OCI-LY7 (cell line): Measurements from ENCODE around the gene LSMEM2. TPM values are rescaled to one million over a fixed set of nuclear protein-coding genes. Genes with fewer than 3 reads are reported as not detected.

Experiments used
- BruUV-seq: library from RNA; stranded (reverse); fragments of 400-500 nt; replicated peaks from 2 replicates; lab custom pipeline; 2021; lab: Mats Ljungman, UMichigan
- CTCF ChIA-PET: fragments of 300-600 bp; sonication (Branson Sonifier 250); formaldehyde crosslinking; loops from one replicate; lab custom pipeline; 2022; ENCODE audit warnings: antibody characterized with exemption; ENCODE audit not compliant: unreplicated experiment; lab: Charles Lee
- POLR2A ChIA-PET: fragments of 300-600 bp; sonication (Branson Sonifier 250); formaldehyde crosslinking; loops from one replicate; lab custom pipeline; 2022; ENCODE audit warnings: antibody characterized with exemption; lab: Charles Lee
- DNase-seq: peaks from one replicate; pipeline ENCODE4 v3.0.0-alpha.2; 2015; ENCODE audit warnings: low spot score
- H2AFZ ChIP-seq: fragments of 200-600 bp; sonication (generic), shearing (Covaris generic); 2 replicates; pipeline ENCODE4 v1.6.1; 2014; ENCODE audit warnings: mild to moderate bottlenecking, antibody characterized with exemption, low read length, moderate library complexity
- H3K27ac ChIP-seq: fragments of 200-600 bp; sonication (generic); 2 replicates; pipeline ENCODE4 v1.5.1; 2014; ENCODE audit warnings: mixed run types, low read depth, mild to moderate bottlenecking, moderate library complexity, low read length, inconsistent platforms; ENCODE audit not compliant: poor library complexity, severe bottlenecking
- H3K36me3 ChIP-seq: fragments of 200-600 bp; sonication (generic); 2 replicates; pipeline ENCODE4 v1.6.1; 2014; ENCODE audit warnings: mild to moderate bottlenecking, antibody characterized with exemption, low read length, moderate library complexity, mixed read lengths; ENCODE audit not compliant: insufficient read depth
- H3K4me1 ChIP-seq: fragments of 200-600 bp; sonication (generic); 2 replicates; pipeline ENCODE4 v1.5.1; 2014; ENCODE audit warnings: mild to moderate bottlenecking, low read length; ENCODE audit not compliant: insufficient read depth, poor library complexity, severe bottlenecking
- H3K4me2 ChIP-seq: fragments of 200-600 bp; sonication (generic); 2 replicates; pipeline ENCODE4 v1.6.1; 2014; ENCODE audit warnings: mild to moderate bottlenecking, low read length
- H3K4me3 ChIP-seq: fragments of 200-600 bp; sonication (generic); 2 replicates; pipeline ENCODE4 v1.5.1; 2014; ENCODE audit warnings: mild to moderate bottlenecking, low read depth, low read length; ENCODE audit not compliant: poor library complexity, severe bottlenecking
- H3K79me2 ChIP-seq: fragments of 200-600 bp; sonication (generic); 2 replicates; pipeline ENCODE4 v1.6.1; 2016; ENCODE audit warnings: low read depth, mild to moderate bottlenecking, low read length, moderate library complexity, mixed read lengths; ENCODE audit not compliant: insufficient read depth
- H3K9me2 ChIP-seq: fragments of 200-600 bp; sonication (generic); 2 replicates; pipeline ENCODE4 v1.6.1; 2016; ENCODE audit warnings: mild to moderate bottlenecking, low read length, mixed read lengths; ENCODE audit not compliant: insufficient read depth
- H3K9me3 ChIP-seq: fragments of 200-600 bp; sonication (generic); 2 replicates; pipeline ENCODE4 v1.6.1; 2014; ENCODE audit warnings: mild to moderate bottlenecking, mixed run types, low read length, mixed read lengths
- H4K20me1 ChIP-seq: fragments of 200-600 bp; sonication (generic); 2 replicates; pipeline ENCODE4 v1.6.1; 2014; ENCODE audit warnings: mild to moderate bottlenecking, antibody characterized with exemption, low read length, moderate library complexity, mixed read lengths; ENCODE audit not compliant: insufficient read depth
- EZH2phosphoT487 ChIP-seq: fragments of 200-600 bp; sonication (generic); IDR thresholded peaks from 2 replicates; pipeline ENCODE4 v1.6.1; 2018; ENCODE audit warnings: low read depth, borderline replicate concordance, mild to moderate bottlenecking, mixed run types, antibody characterized with exemption, low read length, moderate library complexity, mixed read lengths
- intact Hi-C: fragments of 100-400 bp; cut with micrococcal nuclease; formaldehyde crosslinking; loops from one replicate; pipeline ENCODE4 v1.10.0; 2022; ENCODE audit not compliant: unreplicated experiment
- total RNA-seq, 2 experiments: library from RNA; depleted of rRNA in 1 of 2; stranded (reverse); fragments of >200 nt in 1 of 2; shearing (Covaris generic) in 1 of 2; gene quantifications; 2 replicates each; pipeline ENCODE4 v1.2.3, GENCODE V29; 2014 to 2022
- TF ChIP-seq, protein P1 (sequence below): fragments of 200-600 bp; sonication (generic); conservative IDR thresholded peaks from 2 replicates; pipeline ENCODE4 v1.5.1; 2014; ENCODE audit warnings: mild to moderate bottlenecking, antibody characterized with exemption, low read length, moderate library complexity, mixed read lengths

LSMEM2 gene
- total RNA-seq, 2 experiments from 2014 or later, result not detected

DNA sequence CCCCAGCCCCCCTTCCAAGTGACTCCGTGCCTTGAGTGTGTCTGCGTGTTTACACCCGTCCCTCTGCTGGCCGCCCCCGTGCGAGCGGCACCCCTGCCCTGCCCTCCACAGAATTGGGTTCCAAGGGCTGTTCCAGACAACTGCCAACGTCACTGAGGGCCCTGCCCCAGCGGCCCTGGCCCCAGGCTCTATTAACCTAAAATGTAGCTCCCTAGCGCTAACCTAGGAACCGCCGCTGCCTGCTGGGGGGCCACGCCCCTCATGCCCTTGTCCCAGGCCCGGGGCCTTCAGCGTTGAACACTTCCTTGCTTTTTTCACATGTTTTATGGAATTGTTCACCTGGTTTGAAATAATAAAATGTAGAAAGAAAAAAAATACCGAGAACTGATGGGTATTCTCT is 19.9 kb upstream of the LSMEM2 start:
- intact Hi-C loops, result no loop called here
- POLR2A ChIA-PET, result interaction anchor here (0.6 kb wide), 1 partner anchor 23 kb away, joined by 3 read pairs; the partner anchor contains the start of gene GNAI2
- Histone ChIP-seq H3K36me3 (peaks cover 52% of the 10 kb centered on the region), H2AFZ (no peak overlapping the region), H3K4me2 (no peak overlapping the region), H4K20me1 (no peaks in the 10 kb centered on the region), H3K4me1 (peaks cover 4% of the 10 kb centered on the region), H3K4me3 (no peak overlapping the region), H3K79me2 (no peaks in the 10 kb centered on the region), H3K9me3 (no peaks in the 10 kb centered on the region), H3K9me2 (no peaks in the 10 kb centered on the region), H3K27ac (no peak overlapping the region)
- TF ChIP-seq, protein P1, sequence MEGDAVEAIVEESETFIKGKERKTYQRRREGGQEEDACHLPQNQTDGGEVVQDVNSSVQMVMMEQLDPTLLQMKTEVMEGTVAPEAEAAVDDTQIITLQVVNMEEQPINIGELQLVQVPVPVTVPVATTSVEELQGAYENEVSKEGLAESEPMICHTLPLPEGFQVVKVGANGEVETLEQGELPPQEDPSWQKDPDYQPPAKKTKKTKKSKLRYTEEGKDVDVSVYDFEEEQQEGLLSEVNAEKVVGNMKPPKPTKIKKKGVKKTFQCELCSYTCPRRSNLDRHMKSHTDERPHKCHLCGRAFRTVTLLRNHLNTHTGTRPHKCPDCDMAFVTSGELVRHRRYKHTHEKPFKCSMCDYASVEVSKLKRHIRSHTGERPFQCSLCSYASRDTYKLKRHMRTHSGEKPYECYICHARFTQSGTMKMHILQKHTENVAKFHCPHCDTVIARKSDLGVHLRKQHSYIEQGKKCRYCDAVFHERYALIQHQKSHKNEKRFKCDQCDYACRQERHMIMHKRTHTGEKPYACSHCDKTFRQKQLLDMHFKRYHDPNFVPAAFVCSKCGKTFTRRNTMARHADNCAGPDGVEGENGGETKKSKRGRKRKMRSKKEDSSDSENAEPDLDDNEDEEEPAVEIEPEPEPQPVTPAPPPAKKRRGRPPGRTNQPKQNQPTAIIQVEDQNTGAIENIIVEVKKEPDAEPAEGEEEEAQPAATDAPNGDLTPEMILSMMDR, result no peak
- TF ChIP-seq EZH2phosphoT487, result no peak
- DNase-seq, result no peak
- CTCF ChIA-PET, result interaction anchor here (0.6 to 1.9 kb wide), 2 partner anchors 12 to 67 kb away, joined by 3 to 6 read pairs; no protein-coding TSS in a partner anchor
- BruUV-seq, result no TSS peak

DNA sequence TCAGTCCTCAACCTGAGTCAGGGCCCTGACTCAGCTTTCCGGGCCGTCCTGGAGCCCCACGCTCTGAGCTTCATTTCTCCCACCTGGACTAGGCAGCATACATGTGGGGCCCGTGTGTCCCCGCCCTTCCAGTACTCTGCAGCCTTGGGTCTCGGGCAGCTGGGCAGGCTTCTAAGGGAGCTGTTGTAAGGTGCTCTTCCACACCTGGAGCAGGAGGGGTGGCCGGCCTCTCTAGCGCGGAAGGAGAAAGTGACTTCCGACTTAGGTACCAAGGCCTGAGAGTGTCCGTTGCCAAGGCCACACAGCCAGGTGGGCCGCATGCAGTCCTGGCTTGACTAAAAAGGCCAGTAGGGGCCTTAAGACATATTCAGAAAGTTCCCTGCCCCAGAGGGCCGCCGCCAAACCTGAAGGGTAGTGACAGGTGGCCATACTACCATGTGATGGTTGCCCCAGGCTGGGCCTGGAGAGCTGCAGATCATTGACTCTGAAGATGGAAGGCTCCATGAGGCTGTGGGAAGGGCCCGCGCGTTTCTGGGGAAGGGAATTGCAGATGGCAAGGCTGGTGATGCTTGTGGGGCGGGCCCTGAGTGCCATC is 19.4 kb upstream of the LSMEM2 start:
- TF ChIP-seq, protein P1, result no peak
- TF ChIP-seq EZH2phosphoT487, result no peak
- no peak overlapping the region for H2AFZ ChIP-seq
- no peaks in the 10 kb centered on the region for H3K9me3 ChIP-seq
- no TSS peak for BruUV-seq
- no peak overlapping the region for H3K27ac ChIP-seq
- H4K20me1 ChIP-seq, result no peaks in the 10 kb centered on the region
- ChIA-PET CTCF (interaction anchor here (0.6 to 1.9 kb wide), 5 partner anchors 9 to 67 kb away, joined by 3 to 6 read pairs (median 3); no protein-coding TSS in a partner anchor), POLR2A (interaction anchor here (0.6 kb wide), 2 partner anchors 22 to 24 kb away, joined by 3 read pairs; partner anchors contain the start of gene GNAI2)
- H3K4me3 ChIP-seq, result peak overlapping the region; percentile 50
- peaks cover 47% of the 10 kb centered on the region for H3K36me3 ChIP-seq
- intact Hi-C loops, result no loop called here
- H3K9me2 ChIP-seq, result no peaks in the 10 kb centered on the region
- peak overlapping the region; percentile 64; the same call in 1 of the 2 replicates for H3K4me2 ChIP-seq
- peaks cover 4% of the 10 kb centered on the region for H3K4me1 ChIP-seq
- H3K79me2 ChIP-seq, result no peaks in the 10 kb centered on the region
- DNase-seq, result no peak
